Vagina (tissue), 2 donors: ENCODE data around the gene NCAPD3.

ENCODE experiments used
- POLR2A ChIP-seq, 2 donors: fragments of 450-650 bp; IDR thresholded peaks; one replicate each; pipeline ENCODE4 v1.6.1; 2017; ENCODE audit warnings: antibody characterized with exemption in 2 of 2, mild to moderate bottlenecking in 2 of 2, moderate library complexity in 2 of 2
- POLR2AphosphoS5 ChIP-seq, 2 donors: sonication (generic); formaldehyde crosslinking; IDR thresholded peaks; one replicate each; pipeline ENCODE4 v1.9.0; 2017; ENCODE audit warnings: antibody characterized with exemption in 2 of 2, mild to moderate bottlenecking in 2 of 2, low read depth in 1 of 2; ENCODE audit not compliant: insufficient read depth in 1 of 2
- TF ChIP-seq, protein P1 (sequence below), 3 experiments: fragments of 450-650 bp in 2 of 3; fragments of 200-600 bp in 1 of 3; sonication (generic) in 1 of 3; IDR thresholded peaks; one replicate each; pipeline ENCODE4 v1.5.1; 2017 to 2019; ENCODE audit warnings: antibody characterized with exemption in 3 of 3, mild to moderate bottlenecking in 2 of 3, moderate library complexity in 2 of 3

DNA sequence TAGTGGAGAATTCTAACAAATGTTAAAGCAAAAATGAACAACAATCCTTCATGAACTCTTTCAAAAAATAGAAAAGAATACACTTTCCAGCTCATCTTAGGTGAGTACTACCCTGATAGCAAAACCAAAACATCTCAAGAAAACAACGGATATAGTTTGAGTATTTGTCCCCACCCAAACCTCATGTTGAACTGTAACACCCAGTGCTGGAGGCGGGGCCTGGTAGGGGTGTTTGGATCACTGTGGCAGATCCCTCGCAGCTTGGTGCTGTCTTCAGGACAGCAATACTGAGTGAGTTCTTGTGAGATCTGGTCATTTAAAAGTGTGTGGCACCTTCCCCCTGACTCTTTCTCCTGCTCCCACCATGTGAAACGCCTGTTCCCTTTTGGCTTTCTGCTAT, 27.0 kb downstream of the NCAPD3 start:
- no peak for TF ChIP-seq POLR2A (IDR thresholded peaks at IDR 0.05)
- TF ChIP-seq, protein P1, sequence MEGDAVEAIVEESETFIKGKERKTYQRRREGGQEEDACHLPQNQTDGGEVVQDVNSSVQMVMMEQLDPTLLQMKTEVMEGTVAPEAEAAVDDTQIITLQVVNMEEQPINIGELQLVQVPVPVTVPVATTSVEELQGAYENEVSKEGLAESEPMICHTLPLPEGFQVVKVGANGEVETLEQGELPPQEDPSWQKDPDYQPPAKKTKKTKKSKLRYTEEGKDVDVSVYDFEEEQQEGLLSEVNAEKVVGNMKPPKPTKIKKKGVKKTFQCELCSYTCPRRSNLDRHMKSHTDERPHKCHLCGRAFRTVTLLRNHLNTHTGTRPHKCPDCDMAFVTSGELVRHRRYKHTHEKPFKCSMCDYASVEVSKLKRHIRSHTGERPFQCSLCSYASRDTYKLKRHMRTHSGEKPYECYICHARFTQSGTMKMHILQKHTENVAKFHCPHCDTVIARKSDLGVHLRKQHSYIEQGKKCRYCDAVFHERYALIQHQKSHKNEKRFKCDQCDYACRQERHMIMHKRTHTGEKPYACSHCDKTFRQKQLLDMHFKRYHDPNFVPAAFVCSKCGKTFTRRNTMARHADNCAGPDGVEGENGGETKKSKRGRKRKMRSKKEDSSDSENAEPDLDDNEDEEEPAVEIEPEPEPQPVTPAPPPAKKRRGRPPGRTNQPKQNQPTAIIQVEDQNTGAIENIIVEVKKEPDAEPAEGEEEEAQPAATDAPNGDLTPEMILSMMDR (IDR thresholded peaks at IDR 0.05) = no peak
- TF ChIP-seq POLR2AphosphoS5 (IDR thresholded peaks at IDR 0.05; ENCODE audit: insufficient read depth in 1 of 2, low read depth in 1 of 2) = no peak
